Measurements from ENCODE around the gene ZNF878. TPM values are rescaled to one million over a fixed set of nuclear protein-coding genes. Genes with fewer than 3 reads are reported as not detected.

Gene ZNF878
- total and polyA plus RNA-seq, 2 of the 8 experiments (the other 6 are each of a cell fraction or from before 2014, with no cell fraction given), result 0.91 to 9.1 TPM

DNA sequence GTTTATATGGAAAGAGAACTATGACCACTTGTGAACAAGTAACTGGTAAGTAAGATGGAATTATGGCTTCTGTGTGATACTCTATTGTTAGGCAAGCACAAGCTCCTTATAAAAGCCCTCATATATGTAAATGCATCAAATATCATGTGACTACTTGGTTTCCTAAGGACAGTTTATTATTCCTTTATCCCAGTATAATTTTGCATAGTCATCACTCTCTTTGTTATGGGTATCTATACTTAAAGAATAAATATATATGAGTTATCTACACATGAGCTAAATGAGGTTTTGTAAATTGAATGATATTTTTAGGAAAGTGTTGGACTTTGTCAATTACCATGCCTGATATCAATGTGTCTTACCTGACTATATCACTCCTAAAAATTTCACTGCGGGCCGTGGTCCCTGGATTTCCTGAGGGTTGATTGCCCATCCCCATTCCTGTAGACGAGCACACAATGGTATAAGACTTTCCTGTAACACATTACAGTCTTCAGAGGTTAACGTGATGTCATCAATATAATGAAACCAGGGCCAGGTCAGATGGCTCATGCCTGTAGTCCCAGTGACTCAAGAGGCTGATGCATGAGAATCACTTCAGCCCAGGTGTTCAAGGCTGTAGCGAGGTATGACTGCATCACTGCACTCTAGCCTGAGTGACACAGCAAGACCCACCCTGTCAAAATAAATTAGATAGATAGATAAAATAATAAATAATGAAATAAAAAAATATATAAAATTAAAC, 32.5 kb upstream of the ZNF878 start:
- Histone ChIP-seq H3K23ac (ENCODE audit: insufficient read length) (no peak overlapping the region), H2BK12ac (ENCODE audit: low read depth, low read length) (no peak overlapping the region), H3K9ac (replicated peaks in 1 of 4; ENCODE audit: extremely low read depth in 1 of 4, low read depth in 3 of 4, low read length in 3 of 4) (no peak overlapping the region), H4K20me1 (replicated peaks in 1 of 2; ENCODE audit: control insufficient read depth in 1 of 2, insufficient read depth in 2 of 2, low read length in 2 of 2) (no peaks in the 10 kb centered on the region), H4K5ac (ENCODE audit: insufficient read length, low read depth, low read length) (no peak overlapping the region), H3K4ac (replicated peaks; ENCODE audit: insufficient read length, low read depth, low read length) (no peak overlapping the region), H3K27ac (ENCODE audit: low read depth, low read length) (no peak overlapping the region), H3K23me2 (ENCODE audit: low read depth, low read length) (no peaks in the 10 kb centered on the region), H3K4me2 (ENCODE audit: insufficient read depth in 1 of 2, low read depth in 2 of 2, low read length in 2 of 2) (no peak overlapping the region), H3K79me1 (ENCODE audit: low read depth, low read length) (no peaks in the 10 kb centered on the region), H3K79me2 (ENCODE audit: control insufficient read depth in 1 of 2, insufficient read depth in 2 of 2, low read length in 2 of 2) (no peaks in the 10 kb centered on the region), H3K27me3 (replicated peaks in 1 of 4; ENCODE audit: control insufficient read depth in 3 of 4, extremely low read depth in 1 of 4, insufficient read depth in 3 of 4, low read length in 3 of 4) (no peaks in the 10 kb centered on the region), H3K18ac (ENCODE audit: extremely low read depth, low read length) (no peak overlapping the region), H2BK5ac (ENCODE audit: low read depth, low read length) (no peak overlapping the region), H3K4me1 (replicated peaks in 1 of 4; ENCODE audit: control insufficient read depth in 3 of 4, insufficient read depth in 4 of 4, low read length in 3 of 4) (no peaks in the 10 kb centered on the region), H3K9me3 (ENCODE audit: insufficient read depth in 2 of 2, low read depth in 1 of 2, low read length in 1 of 2) (peaks cover 13 to 17% of the 10 kb centered on the region in 2 experiments), H2BK120ac (replicated peaks; ENCODE audit: low read depth, low read length) (no peak overlapping the region), H3K36me3 (ENCODE audit: control insufficient read depth in 2 of 4, insufficient read depth in 4 of 4, low read length in 3 of 4) (peaks cover 0 to 4% (median 2%) of the 10 kb centered on the region in 4 experiments; a peak in 2 of 8 replicates), H3K56ac (replicated peaks; ENCODE audit: insufficient read length, low read depth, low read length) (no peak overlapping the region), H2BK15ac (ENCODE audit: low read length) (no peak overlapping the region), H4K8ac (ENCODE audit: extremely low read depth, insufficient read depth, low read length) (no peak overlapping the region), H2AK5ac (ENCODE audit: low read depth, low read length) (no peak overlapping the region), H4K91ac (replicated peaks; ENCODE audit: insufficient read length, low read length) (no peak overlapping the region), H2BK20ac (ENCODE audit: low read length) (no peak overlapping the region), H3K4me3 (ENCODE audit: extremely low read depth in 1 of 4, insufficient read depth in 2 of 4, low read depth in 3 of 4, low read length in 4 of 4) (no peak overlapping the region), H3K14ac (ENCODE audit: insufficient read length) (no peak overlapping the region), H2AFZ (ENCODE audit: low read length) (no peak overlapping the region)
- DNase-seq (ENCODE audit: low read depth in 1 of 2, low spot score in 2 of 2), result no peak
- FAIRE-seq, result no peak
- 94% methylated on average over 5 of the region's 5 CpGs; no CpG with 5 or more reads in 1 of the 2 experiments for WGBS, 2 experiments (ENCODE audit: extremely low coverage in 1 of 2, insufficient coverage in 1 of 2, insufficient read length in 1 of 2, insufficient replicate concordance in 2 of 2, low coverage in 1 of 2, low lambda C conversion rate in 2 of 2, missing lambda C conversion rate in 1 of 2)
- POLR2A ChIA-PET (ENCODE audit: partially characterized antibody), result interaction anchor here (1.1 to 1.4 kb wide), 3 partner anchors 25 to 71 kb away, joined by 3 to 5 read pairs (median 5); partner anchors contain the start of genes ZNF625 and ZNF878
- CTCF ChIA-PET (ENCODE audit: partially characterized antibody), result interaction anchor here (0.6 to 1.7 kb wide), 4 partner anchors 25 to 402 kb away, joined by 3 to 10 read pairs (median 5); no protein-coding TSS in a partner anchor
- TF ChIP-seq, protein P1, sequence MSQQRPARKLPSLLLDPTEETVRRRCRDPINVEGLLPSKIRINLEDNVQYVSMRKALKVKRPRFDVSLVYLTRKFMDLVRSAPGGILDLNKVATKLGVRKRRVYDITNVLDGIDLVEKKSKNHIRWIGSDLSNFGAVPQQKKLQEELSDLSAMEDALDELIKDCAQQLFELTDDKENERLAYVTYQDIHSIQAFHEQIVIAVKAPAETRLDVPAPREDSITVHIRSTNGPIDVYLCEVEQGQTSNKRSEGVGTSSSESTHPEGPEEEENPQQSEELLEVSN (IDR thresholded peaks at IDR 0.05), result no peak
- no peak for TF ChIP-seq POLR2A (IDR thresholded peaks at IDR 0.05; ENCODE audit: control extremely low read depth in 1 of 2, low read depth in 2 of 2, low read length in 2 of 2)
- TF ChIP-seq KDM5A (IDR thresholded peaks at IDR 0.05; ENCODE audit: low read length), result no peak
- TF ChIP-seq BCL11A (IDR thresholded peaks at IDR 0.05; ENCODE audit: low read depth in 2 of 2, low read length in 2 of 2), result no peak
- TF ChIP-seq SIX5 (IDR thresholded peaks at IDR 0.05; ENCODE audit: low read depth, low read length), result no peak
- TF ChIP-seq JUN (IDR thresholded peaks at IDR 0.05; ENCODE audit: low read depth, low read length), result no peak
- TF ChIP-seq CTBP2 (IDR thresholded peaks at IDR 0.05; ENCODE audit: borderline replicate concordance, insufficient read depth, insufficient read length, low read length), result no peak
- no peak for TF ChIP-seq EGR1 (IDR thresholded peaks at IDR 0.05; ENCODE audit: borderline replicate concordance, low read depth, low read length)
- no peak for TF ChIP-seq ASH2L (IDR thresholded peaks at IDR 0.05; ENCODE audit: low read length)
- no peak for TF ChIP-seq HDAC2 (IDR thresholded peaks at IDR 0.05; ENCODE audit: borderline replicate concordance in 1 of 2, low read depth in 2 of 2, low read length in 2 of 2)
- no peak for TF ChIP-seq NRF1 (IDR thresholded peaks at IDR 0.05; ENCODE audit: low read depth, low read length)
- no peak for TF ChIP-seq GTF2F1 (IDR thresholded peaks at IDR 0.05; ENCODE audit: borderline replicate concordance, low read depth, low read length)

Data from H1 (cell line).